HG03108 (cell line): ENCODE measurements around the gene TPRX2.
"Not testable (repeated sequence)": the region's sequence is repeated elsewhere in the genome, so short reads cannot be mapped to it uniquely, and the experiment has no call there.

Experiments used
- ATAC-seq: cut with Tn5 transposase; IDR thresholded peaks from one replicate; pipeline ENCODE4 v1.9.1; 2021; ENCODE audit warnings: moderate library complexity; ENCODE audit not compliant: unreplicated experiment

The TPRX2 gene

DNA sequence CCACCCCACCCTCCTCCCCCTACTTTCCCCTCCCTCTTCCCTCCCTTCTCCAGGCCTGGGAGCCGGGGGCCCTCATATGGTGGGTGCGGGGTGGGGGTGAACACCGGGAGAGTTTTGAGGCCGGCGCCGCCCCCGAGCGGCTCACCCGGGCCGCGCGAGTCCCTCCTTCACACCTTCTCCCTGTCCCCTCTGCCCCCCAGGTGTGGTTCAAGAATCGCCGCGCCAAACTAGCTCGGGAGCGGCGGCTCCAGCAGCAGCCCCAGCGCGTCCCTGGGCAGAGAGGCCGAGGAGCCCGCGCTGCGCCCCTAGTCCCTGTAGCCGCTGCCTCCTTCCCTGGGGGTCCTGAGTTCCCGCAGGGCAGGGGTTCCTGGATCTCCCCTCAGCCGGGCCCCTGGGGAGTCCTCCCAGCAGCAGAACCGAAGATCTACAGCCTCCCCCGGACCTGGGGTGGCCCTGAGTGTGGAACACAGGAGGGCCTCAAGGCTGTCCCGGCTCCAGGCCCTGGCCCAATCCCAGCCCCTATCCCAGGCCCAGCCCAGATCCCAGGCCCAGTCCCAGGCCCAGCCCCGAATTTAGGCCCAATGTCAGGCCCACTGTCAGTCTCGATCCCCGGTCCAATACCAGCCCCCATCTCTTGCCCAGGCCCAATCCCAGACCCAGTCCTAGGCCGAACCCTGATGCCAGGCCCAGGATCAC, 1.7 kb downstream of the TPRX2 start:
- ATAC-seq: no peak

DNA sequence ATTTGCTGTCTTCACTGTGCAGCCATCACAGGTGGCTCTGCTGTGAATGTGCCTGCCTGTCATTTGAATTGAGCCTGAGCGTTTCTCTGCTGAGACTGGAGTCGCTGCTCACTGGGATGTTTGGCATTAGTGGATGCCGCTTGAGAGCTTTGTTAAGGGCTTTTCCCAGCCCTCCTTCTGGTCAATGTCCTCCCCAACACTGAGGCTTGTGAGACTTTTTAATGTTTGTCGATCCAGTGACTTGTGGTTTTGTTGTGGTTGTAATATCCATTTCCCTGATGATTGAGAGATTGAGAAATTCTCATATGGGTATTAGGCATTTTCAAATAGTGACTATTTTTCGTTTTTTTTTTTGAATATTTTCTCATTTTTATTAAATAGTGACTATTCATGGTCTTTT, 2.6 kb downstream of the TPRX2 start:
- no peak for ATAC-seq

DNA sequence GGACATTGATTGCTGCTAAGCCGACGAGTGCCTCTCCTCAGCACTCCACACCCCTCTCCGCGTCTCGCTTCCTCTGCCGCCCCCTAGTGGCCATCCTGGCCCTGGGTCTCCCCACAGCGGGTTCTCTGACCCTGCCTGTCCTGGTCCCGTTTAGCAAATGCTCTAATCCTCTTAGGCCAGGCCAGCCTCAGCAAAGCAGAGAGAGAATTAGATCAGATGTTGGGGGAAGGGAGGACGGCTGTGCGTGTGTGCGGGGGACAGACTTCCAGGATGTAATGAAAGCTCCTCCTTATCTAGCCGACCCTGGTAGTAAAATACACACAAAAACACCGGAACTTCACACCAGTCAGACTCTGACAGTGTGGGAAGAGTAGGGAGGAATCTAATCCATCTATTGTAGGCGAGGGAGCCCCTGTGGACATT, 4.5 kb downstream of the TPRX2 start:
- no peak for ATAC-seq

- ATAC-seq: no peak
Measured at GRCh38 chr19:47865166-47865565, 6.1 kb downstream of the TPRX2 start.

DNA sequence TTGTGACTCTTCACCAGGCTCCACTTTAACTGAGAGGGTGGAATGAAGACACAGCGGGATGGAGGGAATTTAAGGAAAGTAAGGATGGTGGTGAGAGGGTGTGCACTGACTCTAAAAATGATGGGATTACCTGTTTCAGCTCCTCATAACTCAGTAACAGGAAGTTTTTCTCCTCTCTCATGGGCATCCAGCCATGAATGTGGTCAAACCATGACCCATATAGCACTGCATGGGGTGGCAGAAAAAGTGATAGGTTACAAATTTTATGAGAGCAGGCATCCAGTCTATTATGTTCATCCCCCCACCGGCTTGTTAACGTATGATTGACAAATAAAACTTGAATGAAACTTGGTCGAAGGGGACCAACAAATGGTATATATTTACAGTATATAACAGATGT, 19.9 kb downstream of the TPRX2 start:
- ATAC-seq: no peak

DNA sequence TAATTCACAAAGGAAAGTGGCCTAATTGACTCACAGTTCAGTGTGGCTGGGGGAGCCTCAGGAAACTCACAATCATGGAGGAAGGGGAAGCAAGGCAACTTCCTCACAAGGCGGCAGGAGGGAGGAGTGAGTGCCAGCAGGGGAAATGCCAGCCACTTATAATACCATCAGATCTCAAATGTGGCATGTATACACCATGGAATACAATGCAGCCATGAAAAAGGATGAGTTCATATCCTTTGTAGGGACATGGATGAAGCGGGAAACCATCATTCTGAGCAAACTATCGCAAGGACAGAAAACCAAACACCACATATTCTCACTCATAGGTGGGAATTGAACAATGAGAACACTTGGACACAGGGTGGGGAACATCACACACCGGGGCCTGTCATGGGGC, 20.4 kb downstream of the TPRX2 start:
- not testable (repeated sequence) for ATAC-seq

- no peak for ATAC-seq
Measured at GRCh38 chr19:47881757-47882156, 22.7 kb downstream of the TPRX2 start.

- ATAC-seq: no peak
Measured at GRCh38 chr19:47882890-47883289, 23.9 kb downstream of the TPRX2 start.

DNA sequence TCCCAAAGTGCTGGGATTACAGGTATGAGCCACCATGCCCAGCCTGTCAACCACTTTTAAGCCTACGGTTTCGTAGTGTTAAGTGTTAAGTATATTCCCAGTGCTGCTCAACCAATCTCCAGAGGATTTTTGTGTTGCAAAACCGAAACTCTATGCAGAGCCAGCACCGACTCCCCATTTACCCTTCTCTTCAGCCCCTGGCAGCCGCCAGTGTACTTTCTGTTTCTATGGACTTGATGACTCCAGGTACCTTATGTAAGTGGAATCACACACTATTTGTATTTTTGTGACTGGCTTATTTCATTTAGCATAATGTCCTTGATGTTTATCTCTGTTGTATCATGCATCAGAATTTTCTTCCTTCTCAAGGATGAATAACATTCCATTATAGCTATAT, 26.0 kb downstream of the TPRX2 start:
- no peak for ATAC-seq

- no peak for ATAC-seq
Measured at GRCh38 chr19:47886010-47886559, 27.1 kb downstream of the TPRX2 start, which contains the start of gene SULT2A1. Gene SULT2A1 (minus strand): TSS chr19:47886315. CDS start chr19:47886257, 58 bp downstream.

DNA sequence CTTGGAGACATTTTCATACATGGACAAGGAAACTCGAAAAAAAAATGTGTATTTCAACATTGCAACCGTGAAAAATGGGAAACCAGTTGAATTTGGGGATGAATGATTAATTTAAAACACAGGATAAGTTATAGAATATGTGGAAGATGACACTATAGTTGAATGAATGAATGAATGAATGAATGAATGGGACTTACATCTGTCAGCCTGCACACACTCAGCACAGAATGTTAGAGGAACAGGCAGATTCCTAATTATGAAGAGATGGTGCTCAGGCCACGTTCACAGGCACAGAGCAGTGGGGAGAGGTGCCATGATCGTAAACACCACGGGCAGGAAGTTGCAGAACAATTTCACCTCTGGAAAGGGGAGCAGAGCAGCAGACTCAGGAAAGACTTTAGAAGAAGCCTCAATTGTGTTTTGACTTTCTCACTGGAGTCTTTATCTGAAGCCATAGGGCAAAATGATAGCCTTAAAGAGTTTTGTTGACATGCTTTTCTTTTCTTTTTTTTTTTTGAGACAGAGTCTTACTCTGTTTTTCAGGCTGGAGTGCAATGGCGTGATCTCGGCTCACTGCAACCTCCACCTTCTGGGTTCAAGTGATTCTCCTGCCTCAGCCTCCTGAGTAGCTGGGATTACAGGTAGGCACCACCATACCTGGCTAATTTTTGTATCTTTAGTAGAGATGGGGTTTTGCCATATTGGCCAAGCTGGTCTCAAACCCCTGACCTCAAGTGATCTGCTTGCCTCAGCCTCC, 32.0 kb downstream of the TPRX2 start:
- no peak for ATAC-seq

- no peak for ATAC-seq
Measured at GRCh38 chr19:47891622-47891922, 32.5 kb downstream of the TPRX2 start.

GRCh38 chr19:47891923-47892666, 33.1 kb downstream of the TPRX2 start:
- ATAC-seq: no peak

- no peak for ATAC-seq
Measured at GRCh38 chr19:47895165-47895782, 36.2 kb downstream of the TPRX2 start.

GRCh38 chr19:47896019-47896418, 37.0 kb downstream of the TPRX2 start:
- ATAC-seq: no peak

DNA sequence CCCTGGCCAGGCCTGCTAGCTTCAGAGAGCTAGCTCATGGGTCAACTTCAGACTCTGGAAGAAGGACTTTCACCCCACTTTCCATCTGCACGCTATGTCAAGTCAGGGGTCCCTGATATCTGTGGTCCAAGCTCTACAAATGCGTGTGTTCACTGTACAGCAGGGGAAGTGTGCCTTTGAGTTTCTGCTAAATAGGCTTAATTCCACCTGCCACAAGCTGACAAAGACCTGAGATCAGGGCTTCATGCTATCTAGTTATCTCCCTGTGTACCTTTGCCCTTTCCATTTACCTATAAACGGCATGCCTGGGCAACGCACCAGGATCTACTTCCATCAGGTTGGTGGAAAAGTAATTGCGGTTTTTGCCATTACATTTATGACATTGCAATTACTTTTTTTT, 37.7 kb downstream of the TPRX2 start:
- ATAC-seq: no peak

DNA sequence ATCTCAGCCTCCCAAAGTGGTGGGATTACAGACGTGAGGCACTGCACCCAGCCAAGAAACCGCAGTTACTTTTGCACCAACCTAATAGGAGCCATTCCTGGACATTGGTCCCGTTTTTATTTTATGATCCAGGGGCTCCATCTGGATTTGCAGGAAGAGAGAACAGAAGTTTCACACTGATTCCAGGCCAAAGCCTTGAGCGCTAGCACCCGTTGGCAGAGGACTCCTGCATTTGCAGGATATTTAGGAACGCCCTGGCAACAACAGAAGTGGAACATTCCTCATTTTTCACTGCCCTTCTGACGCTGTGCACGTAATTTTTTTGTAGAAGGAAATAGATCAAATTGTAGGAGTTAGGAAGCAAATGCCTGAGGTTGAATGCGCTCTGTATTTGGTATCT, 38.8 kb downstream of the TPRX2 start:
- ATAC-seq: no peak

- no peak for ATAC-seq
Measured at GRCh38 chr19:47899335-47899734, 40.3 kb downstream of the TPRX2 start.

DNA sequence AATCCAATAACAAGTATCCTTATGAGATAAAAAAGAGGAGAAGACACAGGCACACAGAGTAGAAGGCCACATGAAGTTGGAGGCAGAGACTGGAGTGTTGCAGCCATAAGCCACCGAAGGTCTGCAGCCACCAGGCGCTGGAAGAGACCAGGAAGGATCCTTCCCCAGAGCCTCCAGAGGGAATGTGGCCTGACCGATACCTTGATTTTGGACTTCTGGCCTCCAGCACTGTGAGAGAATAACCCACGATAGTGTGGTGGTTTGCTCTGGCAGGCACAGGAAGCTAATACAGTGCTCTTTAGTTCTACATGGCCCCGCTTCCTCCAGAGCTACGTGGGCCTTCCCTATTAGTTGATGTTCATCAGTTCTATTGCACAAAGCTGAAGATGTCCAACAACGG, 42.3 kb downstream of the TPRX2 start:
- ATAC-seq: no peak

- not testable (repeated sequence) for ATAC-seq
Measured at GRCh38 chr19:47909350-47909749, 50.3 kb downstream of the TPRX2 start.

DNA sequence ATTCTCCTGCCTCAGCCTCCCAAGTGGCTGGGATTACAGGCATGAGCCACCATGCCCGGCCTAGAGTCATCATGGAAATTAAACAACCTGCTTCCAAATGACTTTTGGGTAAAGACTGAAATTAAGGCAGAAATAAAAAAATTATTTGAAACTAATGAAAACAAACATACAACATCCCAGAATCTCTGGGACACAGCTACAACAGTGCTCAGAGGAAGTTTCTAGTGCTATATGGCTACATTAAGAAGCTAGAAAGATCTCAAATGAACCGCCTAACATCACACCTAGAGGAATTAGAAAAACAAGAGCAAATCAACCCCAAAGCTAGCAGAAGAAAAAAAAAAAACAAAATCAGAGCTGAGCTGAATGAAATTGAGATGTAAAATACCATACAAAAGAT, 51.2 kb downstream of the TPRX2 start:
- not testable (repeated sequence) for ATAC-seq
